Fibroblast of skin of right quadriceps (primary cell): ENCODE data around the gene MACIR.
A peak's percentile ranks its signal among the peaks of the same experiment; 100 is the strongest.

Experiments
- DNase-seq: peaks from one replicate; pipeline ENCODE4 v3.0.0-alpha.2; 2013

MACIR gene

DNA sequence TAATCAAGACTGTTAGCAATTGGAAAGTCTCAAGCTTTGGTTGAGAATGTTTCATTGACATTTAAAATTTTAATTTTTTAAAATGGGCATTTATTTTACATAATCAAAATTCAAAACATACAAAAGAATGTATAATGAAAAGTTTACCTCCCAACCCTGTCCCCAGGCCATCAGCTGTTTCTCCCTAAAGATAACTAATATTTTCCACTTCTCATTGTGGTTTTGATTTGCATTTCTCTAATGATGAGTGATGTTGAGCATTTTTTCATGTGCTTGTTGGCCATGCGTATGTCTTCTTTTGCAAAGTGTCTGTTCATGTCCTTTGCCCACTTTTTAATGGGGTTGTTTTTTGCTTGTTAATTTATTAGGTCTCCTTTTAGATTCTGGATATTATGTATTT, 11.4 kb upstream of the MACIR start:
- DNase-seq = no peak

DNA sequence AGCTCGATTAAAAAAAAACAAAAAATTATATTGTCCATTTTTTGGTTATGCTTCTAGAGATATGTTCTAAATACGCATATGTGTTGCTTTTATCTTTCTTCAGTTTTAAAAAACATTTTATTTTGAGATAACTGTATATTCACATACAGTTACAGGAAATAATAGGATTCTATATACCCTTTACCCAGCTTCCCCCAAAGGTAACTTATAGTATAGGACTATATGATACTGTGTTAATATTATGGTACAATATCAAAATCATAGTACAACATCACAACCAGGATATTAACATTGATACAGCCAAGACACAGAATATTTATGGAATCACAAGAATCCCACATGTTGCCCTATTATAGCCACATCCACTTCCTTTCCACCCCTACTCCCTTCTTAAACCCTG, 9.5 kb upstream of the MACIR start:
- DNase-seq = no peak

DNA sequence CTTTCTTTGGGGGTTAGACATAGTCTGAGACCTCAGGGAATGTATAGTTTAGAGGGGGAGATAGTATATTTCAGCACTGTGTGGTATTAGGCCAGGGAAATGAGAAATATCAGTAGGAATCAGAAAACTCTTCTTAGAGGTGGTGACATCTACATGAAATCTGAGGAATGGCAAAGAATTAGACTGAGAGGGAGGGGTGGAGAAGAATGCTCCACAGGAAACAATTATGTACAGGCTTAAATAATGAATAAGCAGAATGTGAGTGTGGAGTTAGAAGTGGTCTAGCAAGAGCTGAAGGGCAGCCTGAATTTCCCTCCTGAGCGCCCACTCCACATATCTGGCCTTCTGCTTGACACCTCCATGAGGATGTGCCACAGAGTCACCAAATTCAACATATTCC, 3.6 kb upstream of the MACIR start:
- DNase-seq = peak; percentile 32

DNA sequence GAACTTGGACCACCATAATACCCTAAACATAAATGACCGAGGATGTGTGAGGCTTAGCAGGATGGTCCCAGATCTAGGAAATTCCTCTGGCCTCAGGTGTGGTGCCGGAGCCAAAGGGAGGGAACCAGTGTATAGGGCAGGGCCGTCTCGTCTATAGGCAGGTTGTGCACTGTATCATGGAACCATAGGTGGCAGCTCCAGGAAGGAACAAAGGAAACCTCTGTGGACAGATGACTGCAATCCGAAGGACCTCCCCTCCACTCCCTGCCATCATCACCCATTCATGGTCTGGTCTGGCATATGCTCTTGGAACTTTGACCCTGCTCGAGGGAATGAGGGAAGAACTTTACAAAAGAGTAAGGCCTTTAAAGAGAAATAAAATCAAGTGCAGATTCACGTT, 2.9 kb upstream of the MACIR start:
- no peak for DNase-seq

DNA sequence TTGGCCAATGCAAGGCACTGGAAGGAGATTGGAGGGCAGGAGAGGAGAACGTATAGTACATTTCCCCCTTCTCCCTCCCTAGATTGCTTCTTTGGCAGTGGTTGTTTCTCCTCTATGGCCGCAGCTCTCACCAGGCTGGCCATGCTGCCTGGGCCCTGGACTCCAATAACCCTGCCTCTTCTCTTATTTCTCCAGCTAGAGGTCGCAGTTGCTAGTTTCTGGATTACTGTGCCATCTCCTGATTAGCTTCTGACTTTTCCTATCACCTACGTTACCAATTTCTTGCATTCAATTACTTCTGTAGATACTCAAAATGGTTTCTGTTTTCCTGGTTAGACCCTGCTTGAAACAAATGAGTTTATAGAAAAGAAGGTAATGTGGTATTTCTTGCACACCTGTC, 2.4 kb upstream of the MACIR start:
- no peak for DNase-seq

DNA sequence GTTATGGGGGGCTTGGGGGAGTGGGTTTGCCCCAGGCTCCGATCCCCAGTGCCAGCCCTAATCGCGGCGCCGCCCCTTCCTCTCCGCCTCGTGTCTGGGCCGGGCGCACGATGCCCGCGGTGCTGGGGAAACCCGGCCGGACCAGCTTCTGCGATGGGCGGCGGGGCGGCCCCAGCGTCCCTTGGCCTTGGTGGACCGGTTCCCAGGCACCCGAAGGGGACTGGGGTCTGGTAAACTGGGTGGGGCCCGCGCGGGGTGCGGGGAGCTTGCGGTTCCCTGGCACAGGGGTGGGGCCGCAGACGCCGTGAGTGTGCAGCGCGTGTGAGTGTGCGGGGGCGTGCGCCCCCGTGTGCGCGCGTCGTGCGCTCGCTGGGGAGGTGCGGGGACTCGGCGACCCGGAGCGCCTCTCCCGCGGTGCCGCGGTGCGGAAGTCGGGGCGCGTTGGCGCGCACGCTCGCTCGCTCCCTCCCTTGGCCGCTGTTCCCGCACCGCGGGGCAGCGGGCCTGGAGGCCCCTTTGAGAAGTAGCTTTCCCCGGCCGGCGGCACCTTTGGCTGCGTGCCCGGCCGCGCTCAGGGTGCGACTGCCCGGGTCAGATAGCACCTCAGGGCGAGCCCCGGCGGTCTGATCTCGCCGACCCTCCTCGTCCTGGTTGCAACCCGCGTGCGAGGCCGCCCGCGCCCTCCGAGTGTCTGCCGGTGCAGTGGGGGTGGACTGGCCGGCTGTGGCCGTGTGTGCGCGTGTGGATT, 568 bp downstream of the MACIR start:
- DNase-seq = peak; percentile 39

DNA sequence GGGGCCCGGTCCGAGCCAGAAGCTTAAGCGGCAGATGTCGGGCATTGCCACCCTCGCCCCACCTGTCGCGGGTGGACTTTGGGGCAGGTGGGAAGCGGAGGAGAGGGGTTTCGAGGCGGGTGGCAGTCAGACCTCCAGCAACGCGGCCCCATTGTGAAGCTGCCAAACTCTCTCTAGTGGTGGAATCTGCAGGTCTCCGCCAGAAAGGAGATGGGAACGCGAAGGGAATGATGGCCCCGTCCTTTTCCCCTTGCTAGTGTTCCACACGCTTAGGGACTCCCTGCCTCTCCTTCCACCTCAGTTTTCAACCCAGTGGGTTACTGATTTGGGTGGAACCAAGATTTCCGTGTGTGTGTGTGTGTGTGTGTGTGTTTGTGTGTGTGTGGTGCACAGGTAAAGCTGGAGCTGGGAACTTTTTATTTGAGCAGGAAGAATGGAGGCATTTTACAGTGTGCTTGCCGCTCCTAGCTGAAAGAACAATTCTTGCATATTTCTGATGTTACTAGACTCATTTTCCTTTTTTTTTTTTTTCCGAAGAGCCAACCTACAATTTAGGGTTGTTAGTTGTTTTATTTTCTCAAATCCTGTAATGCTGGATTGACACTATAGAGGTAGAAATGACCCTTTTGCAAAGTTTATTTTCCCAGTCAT, 1.3 kb downstream of the MACIR start:
- peak; percentile 38 for DNase-seq

DNA sequence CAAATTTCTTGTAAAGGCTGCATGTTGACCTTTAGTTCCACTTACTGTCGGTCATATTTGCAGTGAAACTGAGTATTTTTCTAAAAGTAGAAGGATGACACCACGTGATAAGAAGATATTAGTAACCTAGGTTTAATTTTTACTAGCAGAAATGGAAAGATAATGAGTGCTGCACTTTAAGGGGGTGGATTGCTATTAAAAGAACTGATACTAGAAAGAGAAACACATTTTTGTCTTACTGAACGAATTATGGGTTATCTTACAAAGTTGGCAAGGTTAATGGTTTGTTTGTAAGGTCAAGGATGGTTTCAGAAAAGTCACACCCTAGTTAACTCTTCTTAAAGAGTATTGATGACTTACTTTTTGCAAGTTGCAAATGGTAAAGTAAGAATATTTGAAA, 2.4 kb downstream of the MACIR start:
- DNase-seq = no peak

DNA sequence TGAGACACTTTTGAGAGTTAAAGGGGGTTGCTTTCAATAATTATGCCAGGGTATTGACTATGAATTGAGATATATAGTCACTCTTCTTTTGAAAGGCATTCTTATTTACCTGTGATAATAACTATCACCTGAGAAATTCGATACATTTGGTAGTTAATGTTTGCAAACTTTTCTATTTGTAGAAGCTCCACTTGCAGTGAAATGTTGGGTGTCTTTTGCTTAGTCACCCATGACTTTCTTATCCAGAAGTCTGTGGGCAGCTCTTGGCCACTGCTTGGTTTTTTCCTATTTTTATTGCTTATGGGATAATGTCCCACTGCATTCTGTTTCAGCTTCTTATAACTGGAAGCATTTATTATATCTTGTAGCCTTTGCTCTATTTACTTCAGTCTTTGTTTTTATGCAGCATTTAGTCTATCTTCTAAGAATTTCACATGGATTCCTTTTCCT, 3.9 kb downstream of the MACIR start:
- peak; percentile 14 for DNase-seq

DNA sequence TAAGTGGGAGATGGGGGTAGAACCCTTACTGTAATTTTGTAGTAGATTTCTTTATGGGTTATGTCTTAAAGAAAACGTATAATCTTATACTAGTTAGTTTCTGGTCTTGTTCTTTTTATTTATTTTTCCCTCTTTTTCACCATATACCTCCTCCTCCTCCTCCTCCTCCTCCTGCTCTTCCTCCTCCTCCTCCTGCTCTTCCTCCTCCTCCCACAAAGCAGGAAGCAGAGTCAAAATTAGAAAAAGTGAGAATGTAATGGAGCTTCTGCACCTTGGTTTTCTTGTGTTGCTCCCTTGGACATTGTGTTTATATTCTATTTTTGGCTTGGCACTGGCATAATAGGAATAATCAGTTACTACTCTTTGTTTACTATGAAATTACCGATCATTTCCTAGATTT, 4.5 kb downstream of the MACIR start:
- no peak for DNase-seq

DNA sequence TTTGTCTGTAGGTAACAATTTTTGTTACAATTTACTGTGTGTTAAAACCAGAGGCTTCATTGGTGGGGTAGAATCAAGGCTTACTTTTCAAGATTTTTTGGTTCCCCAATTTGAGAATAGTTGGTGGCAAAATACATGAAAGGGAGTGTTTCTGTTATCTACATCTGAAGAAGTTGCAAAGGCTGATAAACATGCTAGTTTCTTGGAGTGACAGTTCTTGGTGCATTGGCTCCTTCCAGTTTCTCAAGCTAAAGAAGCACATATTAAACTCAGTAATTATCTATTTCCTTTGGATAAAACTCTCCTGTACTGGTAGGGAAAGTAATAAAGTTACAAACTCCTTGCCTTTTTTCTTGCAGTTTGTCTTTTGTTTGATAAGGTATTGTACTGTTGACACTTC, 5.9 kb downstream of the MACIR start:
- DNase-seq = no peak

DNA sequence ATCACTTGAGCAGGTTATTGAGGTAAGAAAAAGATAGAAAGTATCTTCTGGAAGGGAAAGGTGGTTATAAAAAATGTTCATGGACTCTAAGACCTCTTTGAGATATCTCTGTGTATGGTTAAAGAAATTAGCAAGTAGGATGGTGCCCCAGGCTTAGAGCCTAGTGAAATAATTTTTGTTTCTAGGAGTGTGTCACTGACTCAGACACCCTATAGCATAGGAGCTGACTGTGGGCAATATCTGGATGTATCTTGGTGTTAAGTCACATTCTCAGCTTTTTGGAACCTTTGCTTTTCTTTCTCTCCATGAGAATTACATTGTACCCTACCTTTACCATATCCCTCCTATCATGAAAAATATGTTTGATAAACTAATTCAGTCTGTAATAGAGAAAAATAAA, 12.0 kb downstream of the MACIR start:
- no peak for DNase-seq

DNA sequence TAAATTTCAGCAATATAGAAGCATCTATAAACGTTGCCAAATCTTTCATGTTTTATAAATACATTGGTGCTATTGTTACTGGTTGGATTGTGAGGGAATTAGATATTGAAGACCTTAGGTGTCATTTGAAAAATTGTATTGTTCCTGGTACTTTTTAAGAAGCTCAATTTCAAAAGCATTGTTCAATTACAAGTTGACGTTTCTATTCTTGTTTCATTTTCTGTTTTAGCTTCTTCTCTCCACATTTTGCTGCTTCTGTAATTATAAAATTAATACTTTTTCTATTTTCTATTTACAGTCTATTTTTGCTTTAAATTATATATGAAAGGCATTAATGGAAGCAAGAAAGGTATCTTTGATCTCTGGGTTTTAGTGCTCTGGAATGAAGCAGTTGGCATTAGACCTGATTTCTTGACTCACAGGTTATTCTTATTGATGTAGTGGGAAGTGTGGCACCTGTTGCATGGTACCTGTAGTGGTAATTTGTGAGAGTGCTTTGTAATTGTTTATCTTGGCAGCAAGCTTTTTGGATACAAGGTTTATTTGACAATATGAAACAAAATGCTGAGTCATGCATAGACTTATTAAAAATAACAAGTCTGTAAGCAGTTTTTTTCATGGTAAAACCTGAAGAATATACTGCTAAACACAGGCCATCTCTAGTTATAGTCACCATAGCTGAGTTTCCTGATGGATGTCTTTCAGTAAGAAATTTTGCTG, 13.2 kb downstream of the MACIR start:
- no peak for DNase-seq

DNA sequence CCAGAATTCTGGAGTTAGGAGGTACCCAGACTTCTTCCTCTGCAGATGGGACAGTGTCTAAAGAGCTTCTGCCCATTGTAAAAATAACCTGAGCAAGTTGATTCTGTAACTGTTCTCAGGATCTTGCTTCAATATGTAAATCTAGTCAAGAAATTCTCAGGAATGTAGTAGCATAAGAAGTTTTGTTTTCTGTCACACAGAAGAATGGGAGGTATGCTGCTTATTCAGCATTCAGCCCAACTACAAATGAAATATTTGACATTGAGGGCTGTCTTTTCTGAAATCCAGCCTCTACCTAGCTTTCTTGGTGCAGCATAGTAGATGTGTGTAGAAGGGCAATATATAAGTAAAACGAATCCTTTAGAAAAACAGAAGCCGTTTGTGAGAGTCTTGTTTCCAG, 13.8 kb downstream of the MACIR start:
- DNase-seq = peak; percentile 11

DNA sequence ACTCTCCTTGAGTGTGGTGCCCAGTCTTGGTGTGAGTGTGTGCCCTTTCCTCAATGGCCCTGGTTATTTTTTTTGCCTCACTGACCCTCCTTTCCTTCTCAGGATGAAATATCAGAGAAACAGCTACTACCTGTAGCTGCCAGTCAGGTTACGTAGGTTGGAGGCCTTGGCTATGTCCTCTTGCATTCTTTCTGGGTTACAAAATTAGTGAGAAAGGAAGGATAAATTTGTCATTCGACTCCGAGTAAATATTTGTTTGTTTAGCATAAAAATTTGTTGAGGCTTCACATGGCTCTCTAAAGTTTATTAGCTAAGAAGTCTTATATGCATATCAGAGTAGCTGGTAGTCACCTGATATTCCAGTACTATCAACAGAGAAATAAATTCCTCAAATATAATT, 15.4 kb downstream of the MACIR start:
- no peak for DNase-seq

DNA sequence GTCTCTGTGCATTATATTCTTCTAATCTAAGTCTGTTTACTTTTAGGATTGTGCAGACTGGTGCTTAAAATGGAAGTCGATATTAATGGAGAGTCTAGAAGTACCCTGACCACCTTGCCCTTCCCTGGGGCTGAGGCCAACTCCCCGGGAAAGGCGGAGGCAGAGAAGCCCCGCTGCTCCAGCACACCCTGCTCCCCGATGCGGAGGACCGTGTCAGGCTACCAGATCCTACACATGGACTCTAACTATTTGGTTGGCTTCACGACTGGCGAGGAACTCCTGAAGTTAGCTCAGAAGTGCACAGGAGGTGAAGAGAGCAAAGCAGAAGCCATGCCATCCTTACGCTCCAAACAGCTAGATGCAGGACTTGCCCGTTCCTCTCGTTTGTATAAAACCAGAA, 17.3 kb downstream of the MACIR start:
- no peak for DNase-seq

DNA sequence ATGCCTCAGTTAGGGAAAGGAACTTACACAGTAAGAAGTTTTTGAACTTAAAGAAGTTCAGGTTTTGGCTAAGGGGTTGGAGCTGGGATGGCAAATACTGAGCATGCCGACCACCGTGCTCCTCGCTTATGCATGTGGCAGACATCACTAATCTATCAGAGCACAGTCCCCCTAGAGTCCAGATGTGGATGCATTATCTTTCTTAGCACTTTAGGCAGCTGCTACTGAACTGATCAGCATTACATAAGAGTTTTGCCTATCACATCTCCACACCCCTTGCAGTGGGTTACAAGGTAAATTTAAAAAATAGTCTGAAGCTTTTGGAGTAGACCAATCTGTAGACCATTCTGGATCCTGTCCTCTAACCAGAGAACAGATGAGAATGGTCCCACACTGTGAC, 22.4 kb downstream of the MACIR start:
- no peak for DNase-seq

DNA sequence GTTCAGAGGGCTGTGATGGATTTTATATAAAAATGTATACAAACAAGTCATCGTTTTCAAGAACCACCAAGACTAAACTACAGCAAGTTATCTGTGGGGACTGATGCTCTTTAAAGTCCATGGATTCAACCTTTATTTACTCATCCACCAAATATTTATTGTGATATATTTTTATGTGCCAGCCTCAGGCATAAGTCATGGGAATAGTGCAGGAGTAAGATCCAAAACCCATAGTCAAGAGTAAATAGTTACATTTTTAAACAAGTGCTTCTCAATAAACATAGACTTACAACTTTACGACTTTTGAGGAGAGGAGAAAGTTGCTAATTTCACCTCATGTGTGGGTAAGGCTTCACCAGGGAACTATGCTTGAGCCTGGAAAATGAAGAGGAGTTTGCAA, 24.6 kb downstream of the MACIR start:
- DNase-seq = no peak

DNA sequence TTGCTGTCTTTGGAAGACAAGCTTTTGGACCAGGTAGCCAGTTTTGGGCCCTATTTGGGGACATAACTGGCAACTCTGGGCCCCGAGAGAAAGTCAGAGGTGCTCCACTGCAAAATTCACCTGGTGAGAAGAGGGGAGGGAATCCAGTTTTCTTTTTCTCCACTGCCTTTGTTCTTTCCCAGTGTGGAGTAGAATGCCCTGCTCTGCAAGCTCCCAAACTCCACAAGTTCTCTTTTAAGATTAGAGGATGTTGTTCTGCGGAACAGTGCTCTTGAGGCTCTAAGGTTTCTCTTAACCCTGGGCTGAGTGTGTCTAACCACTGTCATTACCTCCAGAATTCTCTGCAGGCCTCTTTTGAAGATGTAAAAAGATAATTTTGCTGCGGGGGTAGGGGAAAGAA, 25.3 kb downstream of the MACIR start:
- DNase-seq = no peak

DNA sequence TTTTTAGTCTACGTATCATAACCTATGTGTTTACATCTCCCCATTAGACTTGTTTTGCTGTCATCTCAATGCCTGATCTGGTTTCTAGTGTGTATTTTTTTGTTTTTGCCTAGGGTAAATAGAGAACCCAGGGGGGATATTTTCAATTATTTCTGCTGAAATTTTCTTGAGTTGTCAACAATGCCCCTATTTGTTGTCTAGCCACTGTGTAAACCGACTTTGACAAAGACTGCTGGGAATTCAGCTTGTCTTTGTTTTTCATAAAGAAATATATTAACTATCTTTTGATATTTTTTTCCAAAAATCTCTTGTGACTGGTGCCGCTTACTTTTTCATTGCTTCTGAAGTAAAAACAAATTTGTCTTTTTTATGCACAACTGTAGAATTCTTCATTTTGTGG, 28.1 kb downstream of the MACIR start:
- no peak for DNase-seq

DNA sequence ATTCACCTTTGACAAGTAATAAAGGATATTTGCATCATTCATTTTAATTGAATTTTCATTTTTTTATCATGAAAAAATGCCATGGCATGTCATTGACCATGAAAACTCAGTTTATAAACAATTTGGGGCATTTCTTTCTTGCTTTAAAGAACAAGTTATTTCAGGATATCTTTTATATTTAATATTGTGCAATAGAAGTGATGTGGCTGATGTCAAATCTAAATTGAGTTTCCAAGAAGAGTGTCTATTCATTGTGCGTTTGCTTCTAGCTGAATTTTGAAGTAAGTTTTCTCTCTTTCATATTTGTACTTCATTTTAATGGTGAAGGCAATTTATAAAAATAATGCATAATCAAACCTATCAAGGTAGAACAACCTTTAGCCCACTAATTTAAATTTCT, 30.5 kb downstream of the MACIR start:
- DNase-seq = no peak

DNA sequence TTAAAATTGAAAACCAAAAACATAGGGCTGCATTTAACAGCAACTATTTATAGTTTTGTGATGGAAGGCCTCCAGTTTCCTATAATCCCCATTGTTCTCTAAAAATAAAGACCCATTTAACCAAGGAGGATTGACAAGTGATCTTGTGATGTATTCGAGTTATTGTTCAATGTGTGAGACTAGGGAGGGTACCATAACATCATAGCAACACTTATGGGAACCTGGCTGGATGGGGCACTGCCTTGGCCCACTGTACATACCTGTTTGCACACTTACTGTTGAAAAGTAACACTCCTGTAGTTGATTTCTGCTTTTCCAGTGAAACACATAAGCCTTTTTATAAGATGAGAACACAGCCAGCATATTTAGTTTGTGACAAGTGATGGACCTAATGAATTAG, 32.3 kb downstream of the MACIR start:
- no peak for DNase-seq

DNA sequence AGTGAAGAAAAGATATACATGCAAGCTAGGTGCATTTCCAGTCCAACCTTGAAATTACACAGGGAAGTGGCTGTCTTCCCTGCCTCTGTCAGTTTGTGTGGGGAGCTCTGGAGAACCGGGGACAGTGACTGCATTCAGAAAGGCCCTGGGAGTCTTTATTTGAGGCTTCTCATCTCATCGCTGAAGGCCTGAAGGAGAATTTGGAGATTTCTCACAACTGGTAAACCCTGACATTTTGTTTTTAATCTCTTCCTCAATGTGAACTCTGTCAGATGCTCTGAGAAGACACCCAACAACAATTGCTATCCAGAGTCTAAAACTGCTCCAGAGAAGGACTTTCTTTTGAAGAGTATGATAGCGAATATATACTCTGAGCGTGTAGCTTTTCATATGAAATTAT, 33.0 kb downstream of the MACIR start:
- no peak for DNase-seq

DNA sequence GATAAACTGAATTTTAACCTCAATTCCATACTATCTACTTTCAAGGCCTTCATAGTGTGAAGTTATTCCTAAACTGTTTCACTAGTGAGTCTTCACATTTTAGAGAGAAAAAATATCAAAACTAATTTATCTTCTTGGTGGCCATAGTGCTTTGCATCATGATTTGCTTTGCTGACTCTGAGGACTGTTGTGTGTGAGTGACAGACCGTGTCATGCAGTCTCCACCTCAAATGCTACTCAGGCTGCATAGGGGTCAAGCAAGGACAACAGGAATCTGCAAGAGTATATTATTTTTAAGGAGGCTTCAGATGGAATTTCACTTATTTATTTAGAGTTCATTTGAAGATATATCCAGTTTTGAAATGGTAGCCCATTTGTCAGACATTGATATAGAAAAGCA, 34.5 kb downstream of the MACIR start:
- no peak for DNase-seq
